Effector memory CD4-positive, alpha-beta T cell (primary cell): ENCODE results near the gene USP7.

Source experiments
- DNase-seq, 3 donors: peaks; one replicate each; pipeline ENCODE4 v3.0.0-alpha.2; 2020
- H3K27ac ChIP-seq: 2 replicates; pipeline ENCODE4 v1.7.0; 2013; ENCODE audit warnings: mild to moderate bottlenecking, low read length, moderate library complexity; ENCODE audit not compliant: insufficient read depth, poor library complexity, severe bottlenecking
- H3K27me3 ChIP-seq: replicated peaks from 2 replicates; pipeline ENCODE4 v1.7.0; 2013; ENCODE audit warnings: mild to moderate bottlenecking, low read length; ENCODE audit not compliant: insufficient read depth, control insufficient read depth, poor library complexity, severe bottlenecking
- H3K36me3 ChIP-seq: 2 replicates; pipeline ENCODE4 v1.7.0; 2013; ENCODE audit warnings: mild to moderate bottlenecking, low read length, moderate library complexity; ENCODE audit not compliant: control insufficient read depth, insufficient read depth
- H3K4me1 ChIP-seq: 2 replicates; pipeline ENCODE4 v1.7.0; 2013; ENCODE audit warnings: low read length, mild to moderate bottlenecking; ENCODE audit not compliant: control insufficient read depth, insufficient read depth, poor library complexity, severe bottlenecking
- H3K4me3 ChIP-seq: 2 replicates; pipeline ENCODE4 v1.7.0; 2013; ENCODE audit warnings: low read length, low read depth, mild to moderate bottlenecking; ENCODE audit not compliant: insufficient read depth, poor library complexity, severe bottlenecking
- H3K9me3 ChIP-seq: 2 replicates; pipeline ENCODE4 v1.7.0; 2013; ENCODE audit warnings: mild to moderate bottlenecking, low read length, moderate library complexity; ENCODE audit not compliant: control insufficient read depth

The USP7 gene

DNA sequence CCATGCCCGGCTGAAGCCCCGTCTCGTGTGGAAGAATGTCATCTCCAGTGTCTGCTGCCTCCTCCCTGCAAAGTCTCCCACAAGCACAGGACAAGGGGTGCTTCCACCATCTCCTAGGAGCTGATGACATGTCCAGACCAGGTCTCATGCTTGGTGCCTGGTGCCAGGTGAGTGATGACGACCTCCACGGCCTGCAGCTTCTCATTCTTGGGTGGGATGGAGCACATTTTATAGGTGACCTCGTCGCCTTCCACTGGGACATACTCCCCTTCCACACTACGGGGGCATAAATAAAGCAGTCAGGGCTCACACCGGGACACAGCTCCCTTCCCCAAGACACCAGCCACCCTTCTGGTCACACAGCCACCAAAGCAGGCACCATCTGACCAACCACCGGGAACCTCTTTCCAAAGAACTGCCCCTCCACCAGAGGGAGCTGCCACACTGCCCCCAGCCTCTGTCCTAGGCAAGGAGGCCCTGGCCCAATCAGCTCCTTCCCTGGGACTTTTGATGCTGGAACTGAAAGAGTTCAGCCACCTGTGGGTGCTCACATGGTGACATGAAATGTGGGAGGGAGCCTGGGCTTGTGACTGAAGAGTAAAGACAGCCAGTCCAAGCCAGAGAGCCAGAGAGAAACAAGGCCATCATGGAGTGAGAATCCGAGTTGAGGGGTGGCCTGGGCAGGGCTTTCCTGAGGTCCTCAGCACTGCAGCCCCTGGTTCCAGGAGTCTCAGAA, 108.5 kb downstream of the USP7 start:
- no peak overlapping the region for H3K4me3 ChIP-seq
- peaks cover 30% of the 10 kb centered on the region for H3K36me3 ChIP-seq
- H3K9me3 ChIP-seq, result no peaks in the 10 kb centered on the region
- no peaks in the 10 kb centered on the region for H3K27me3 ChIP-seq
- H3K27ac ChIP-seq, result no peak overlapping the region
- H3K4me1 ChIP-seq, result peaks cover 10% of the 10 kb centered on the region
- DNase-seq, result no peak

DNA sequence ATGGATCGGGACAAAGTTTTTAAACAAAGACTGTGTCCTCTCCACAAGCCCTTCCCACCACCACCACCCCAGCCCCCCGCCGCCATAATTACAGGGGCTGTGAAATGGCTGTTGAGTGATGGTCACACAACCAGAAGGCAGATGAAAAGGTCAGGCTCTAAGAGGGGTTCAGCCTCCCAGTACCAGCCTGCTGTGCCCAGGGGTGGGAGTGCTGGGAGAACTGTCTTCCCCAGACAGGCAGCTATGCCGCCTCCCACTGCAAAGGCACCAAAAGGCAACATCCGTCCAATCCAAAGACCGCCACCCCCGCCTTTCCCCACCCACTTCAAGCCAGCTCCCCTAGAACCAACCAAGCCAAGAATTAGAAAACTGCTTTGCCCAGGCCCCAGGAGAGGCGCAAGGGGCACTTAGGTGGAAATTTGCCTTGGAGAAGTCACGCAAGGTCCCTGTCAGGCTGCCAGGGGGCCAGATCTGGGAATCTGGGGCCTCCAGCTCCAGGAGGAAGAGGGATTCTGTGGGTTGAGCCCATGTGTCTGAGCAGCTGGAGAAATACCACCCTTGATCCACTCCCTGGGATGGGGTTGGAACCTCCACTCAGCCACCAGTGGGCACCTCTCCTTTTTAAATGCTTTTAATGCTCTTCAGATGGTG, 109.3 kb downstream of the USP7 start:
- Histone ChIP-seq H3K4me3 (no peak overlapping the region), H3K27me3 (no peaks in the 10 kb centered on the region), H3K9me3 (no peaks in the 10 kb centered on the region), H3K27ac (no peak overlapping the region), H3K36me3 (peaks cover 37% of the 10 kb centered on the region), H3K4me1 (peaks cover 10% of the 10 kb centered on the region)
- DNase-seq, result no peak

DNA sequence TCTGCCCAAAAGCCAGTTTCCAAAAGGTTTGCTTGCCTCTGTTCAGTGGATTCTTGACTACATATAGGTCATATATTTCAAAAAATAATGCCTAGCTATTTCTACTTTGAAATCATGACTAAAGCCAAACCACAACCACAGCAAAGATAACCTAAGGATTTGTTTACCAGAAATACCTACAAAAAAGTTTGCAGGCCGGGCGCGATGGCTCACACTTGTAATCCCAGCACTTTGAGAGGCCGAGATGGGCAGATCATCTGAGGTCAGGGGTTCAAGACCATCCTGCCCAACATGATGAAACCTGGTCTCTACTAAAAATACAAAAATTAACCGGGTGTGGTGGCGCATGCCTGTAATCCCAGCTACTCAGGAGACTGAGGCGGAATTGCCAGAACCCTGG, 110.1 kb downstream of the USP7 start:
- no peak overlapping the region for H3K4me3 ChIP-seq
- no peaks in the 10 kb centered on the region for H3K27me3 ChIP-seq
- peaks cover 10% of the 10 kb centered on the region for H3K4me1 ChIP-seq
- H3K9me3 ChIP-seq, result no peaks in the 10 kb centered on the region
- no peak overlapping the region for H3K27ac ChIP-seq
- H3K36me3 ChIP-seq, result peaks cover 41% of the 10 kb centered on the region
- DNase-seq, result no peak

DNA sequence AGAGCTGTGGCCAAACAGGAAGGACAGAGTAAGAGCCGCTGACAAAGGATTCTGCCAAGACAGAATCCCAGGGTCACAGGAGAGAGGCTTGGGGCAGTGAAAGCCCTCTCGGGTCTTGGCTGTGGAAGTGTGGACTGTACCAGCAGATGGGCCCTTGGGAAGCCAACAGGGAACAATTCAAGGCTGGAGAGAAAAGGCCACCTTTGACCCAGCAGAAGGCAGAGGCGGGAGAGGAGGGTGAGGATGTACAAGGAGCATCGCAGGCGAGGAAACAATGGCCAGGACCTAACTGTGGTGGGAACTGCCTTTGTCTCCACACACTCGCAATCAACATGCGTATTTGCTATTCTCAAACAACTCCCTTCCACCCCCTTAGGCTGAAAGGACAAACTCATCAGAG, 110.6 kb downstream of the USP7 start:
- H3K27me3 ChIP-seq, result no peaks in the 10 kb centered on the region
- H3K4me3 ChIP-seq, result no peak overlapping the region
- H3K27ac ChIP-seq, result no peak overlapping the region
- H3K36me3 ChIP-seq, result peaks cover 42% of the 10 kb centered on the region
- no peak for DNase-seq
- no peaks in the 10 kb centered on the region for H3K9me3 ChIP-seq
- H3K4me1 ChIP-seq, result peaks cover 10% of the 10 kb centered on the region

DNA sequence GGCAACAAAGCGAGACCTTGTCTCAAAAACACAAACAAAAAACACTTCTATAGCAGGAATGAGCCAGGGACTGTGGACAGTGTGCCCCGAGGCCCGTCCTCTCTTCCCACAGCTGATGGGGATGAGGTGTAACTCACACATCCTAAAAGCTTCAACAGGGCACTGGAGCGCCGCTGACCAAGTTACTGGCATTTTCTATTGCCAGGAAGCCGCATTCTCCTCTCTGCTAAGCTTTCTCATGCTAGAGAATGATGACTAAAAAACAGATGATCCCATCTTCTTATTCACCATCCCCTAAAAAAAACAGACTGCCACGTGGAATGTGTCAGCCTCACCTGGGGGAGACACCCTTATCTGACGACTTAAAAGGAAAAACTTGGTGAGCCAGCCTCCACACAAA, 111.2 kb downstream of the USP7 start:
- no peaks in the 10 kb centered on the region for H3K9me3 ChIP-seq
- H3K4me3 ChIP-seq, result no peak overlapping the region
- H3K27ac ChIP-seq, result no peak overlapping the region
- H3K4me1 ChIP-seq, result peaks cover 10% of the 10 kb centered on the region
- DNase-seq, result no peak
- H3K36me3 ChIP-seq, result peaks cover 45% of the 10 kb centered on the region
- no peaks in the 10 kb centered on the region for H3K27me3 ChIP-seq

DNA sequence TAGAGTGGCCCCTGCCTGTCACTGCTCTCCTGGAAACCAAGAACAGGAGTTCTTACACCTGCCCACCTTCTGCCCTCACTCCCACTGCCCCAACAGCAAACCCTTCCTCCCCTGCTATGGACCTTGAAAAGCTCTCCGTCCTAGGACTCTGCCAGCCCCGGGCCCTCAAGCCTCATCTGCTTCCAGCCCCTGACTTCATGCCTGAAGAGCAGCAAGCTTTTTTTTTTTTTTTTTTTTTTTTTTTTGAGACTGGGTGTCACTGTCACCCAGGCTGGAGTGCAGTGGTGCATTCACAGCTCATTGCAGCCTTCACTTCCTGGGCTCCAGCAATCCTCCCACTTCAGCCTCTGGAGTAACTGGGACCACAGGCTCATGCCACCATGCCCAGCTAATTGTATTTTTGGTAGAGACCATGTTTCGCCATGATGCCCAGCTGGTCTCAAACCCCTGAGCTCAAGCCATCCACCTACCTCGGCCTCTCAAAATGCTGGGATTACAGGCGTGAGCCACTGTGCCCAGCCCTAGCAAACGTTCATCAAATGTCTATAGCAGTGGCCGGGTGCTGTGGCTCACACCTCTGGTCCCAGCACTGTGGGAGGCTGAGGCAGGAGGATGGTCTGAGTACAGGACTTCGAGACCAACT, 111.8 kb downstream of the USP7 start:
- DNase-seq, result no peak
- Histone ChIP-seq H3K4me1 (peaks cover 9% of the 10 kb centered on the region), H3K4me3 (no peak overlapping the region), H3K36me3 (peaks cover 45% of the 10 kb centered on the region), H3K27me3 (no peaks in the 10 kb centered on the region), H3K27ac (no peak overlapping the region), H3K9me3 (no peaks in the 10 kb centered on the region)

DNA sequence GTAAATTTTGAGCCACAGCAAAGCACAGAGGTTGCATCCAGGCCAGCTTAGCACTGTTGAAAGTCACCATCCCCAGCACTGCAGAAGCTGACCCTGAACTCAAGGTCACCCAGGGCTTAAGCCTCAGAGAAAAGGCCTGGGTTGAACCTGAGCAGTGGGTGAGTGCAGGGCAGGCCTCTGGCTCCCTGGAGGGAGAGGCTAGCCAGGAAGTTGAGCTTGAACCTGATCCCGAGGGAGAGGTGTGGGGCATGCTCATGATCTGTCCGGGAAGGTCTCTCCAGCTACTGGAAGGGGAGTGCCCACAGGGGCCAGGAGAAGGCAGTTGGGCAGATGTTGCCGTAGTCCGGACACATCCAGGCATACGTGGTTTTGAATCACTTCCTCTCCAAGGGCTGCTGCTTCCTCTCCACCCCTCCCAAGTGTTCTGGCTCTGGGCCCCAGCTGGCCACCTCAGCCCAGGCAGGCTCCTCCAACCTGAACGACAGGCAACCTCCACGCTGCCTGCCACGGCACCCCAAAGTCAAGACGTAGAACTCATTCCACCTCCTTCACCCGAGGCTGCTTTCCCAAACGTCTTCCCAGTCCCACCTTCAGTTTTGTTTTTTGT, 113.3 kb downstream of the USP7 start:
- no peak for DNase-seq

DNA sequence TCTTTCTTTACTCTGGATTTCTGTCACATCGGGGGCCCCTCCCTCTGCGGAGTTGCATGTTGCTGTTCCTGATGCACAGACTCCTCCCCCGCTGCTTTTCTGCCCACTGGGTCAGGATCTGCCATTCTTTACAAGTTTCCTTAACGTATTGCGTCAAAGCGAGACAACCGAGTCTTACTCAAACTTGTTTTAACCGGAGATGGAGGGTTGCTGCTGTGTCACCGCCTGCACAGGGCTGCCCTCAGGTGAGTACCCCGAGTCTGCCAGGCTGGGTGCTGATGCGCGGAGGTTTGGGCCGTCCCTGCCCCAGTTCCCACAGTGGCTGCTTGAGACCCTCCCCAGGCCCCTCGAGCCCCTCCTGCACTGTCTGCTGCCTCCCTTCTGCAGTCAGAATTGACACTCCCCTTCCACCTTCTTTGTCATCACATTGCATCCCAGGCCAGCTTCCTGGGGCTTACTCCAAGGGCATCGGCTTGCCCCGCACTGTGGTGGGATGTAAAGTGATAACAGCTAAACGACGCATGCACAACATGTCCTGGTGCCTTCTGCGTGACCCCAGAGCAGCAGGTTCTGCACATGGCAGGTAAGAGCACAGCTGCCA, 114.2 kb downstream of the USP7 start:
- Histone ChIP-seq H3K36me3 (peaks cover 30% of the 10 kb centered on the region), H3K27me3 (no peaks in the 10 kb centered on the region), H3K27ac (no peak overlapping the region), H3K4me1 (no peaks in the 10 kb centered on the region), H3K4me3 (no peak overlapping the region), H3K9me3 (no peaks in the 10 kb centered on the region)
- DNase-seq, result no peak

More for the DNA sequence above, 113.3 kb downstream of the USP7 start:
- no peaks in the 10 kb centered on the region for H3K4me1 ChIP-seq
- no peak overlapping the region for H3K27ac ChIP-seq
- H3K36me3 ChIP-seq, result peaks cover 38% of the 10 kb centered on the region
- no peaks in the 10 kb centered on the region for H3K9me3 ChIP-seq
- no peak overlapping the region for H3K4me3 ChIP-seq
- no peaks in the 10 kb centered on the region for H3K27me3 ChIP-seq

DNA sequence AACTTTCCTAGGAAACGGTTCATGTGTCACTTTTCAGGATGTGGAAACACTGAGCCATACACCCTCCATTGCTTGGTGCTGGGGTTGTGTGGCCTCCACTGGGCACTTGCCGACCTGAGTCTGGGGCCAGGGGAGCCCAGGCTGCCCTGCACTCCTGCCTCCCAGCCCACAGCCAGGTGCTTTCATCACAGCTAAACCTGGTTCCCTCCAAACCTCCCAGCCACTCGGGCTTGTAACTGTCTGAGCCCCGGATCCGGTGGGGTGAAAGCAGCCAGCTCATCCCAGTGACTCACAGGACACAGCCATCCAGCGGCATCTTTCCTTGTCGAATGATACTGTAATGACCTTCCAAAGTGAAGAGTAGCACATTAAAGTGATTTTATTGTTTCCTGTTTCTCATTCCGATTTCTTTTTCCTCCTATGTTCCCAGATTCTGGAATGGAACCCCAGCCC, 114.7 kb downstream of the USP7 start:
- Histone ChIP-seq H3K27me3 (no peaks in the 10 kb centered on the region), H3K9me3 (no peaks in the 10 kb centered on the region), H3K27ac (no peak overlapping the region), H3K4me1 (no peaks in the 10 kb centered on the region), H3K36me3 (peaks cover 27% of the 10 kb centered on the region), H3K4me3 (no peak overlapping the region)
- no peak for DNase-seq
